22Rv1 (cell line): ENCODE measurements around the gene SOHLH2.

ENCODE experiments used
- H3K27ac ChIP-seq: fragments of 450-650 bp; 2 replicates; pipeline ENCODE4 v1.5.1; 2017
- CTCF ChIP-seq: fragments of 450-650 bp; IDR thresholded peaks from 2 replicates; pipeline ENCODE4 v1.5.1; 2017; ENCODE audit warnings: mild to moderate bottlenecking
- ZFX ChIP-seq: fragments of 450-650 bp; IDR thresholded peaks from 2 replicates; pipeline ENCODE4 v1.6.1; 2017; ENCODE audit warnings: antibody characterized with exemption, borderline replicate concordance

Gene SOHLH2

DNA sequence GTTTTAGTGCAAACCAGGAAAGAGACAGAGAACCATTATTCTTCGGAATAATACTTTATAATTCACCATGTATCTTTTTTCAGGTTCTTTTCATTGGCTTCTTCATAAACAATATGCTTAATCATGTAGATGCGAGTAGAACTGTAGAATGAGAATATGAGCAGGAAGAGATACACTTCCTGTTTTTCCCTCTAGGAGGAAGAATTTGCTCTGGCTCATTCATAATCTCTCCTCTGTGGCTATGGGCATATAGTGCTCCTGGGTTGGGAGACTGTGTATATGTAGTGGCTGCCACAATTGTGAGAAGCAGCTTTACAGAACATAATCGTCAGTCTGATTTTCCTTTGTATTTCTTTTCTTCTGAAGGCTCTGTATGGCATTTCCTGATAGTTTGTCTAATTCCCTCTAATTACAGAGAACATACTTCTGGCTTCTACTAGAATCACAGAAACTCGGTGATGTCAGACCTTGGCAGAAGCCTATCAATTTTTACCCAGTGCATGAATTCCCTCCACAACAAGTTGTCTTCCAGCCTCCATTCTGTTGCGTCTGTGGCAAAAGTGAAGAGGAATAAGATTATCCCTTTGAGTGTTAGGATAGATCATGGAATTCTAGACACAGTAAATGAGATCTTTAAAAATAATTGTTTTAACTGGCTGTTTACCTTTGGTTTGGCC is 80.3 kb downstream of the SOHLH2 start:
- TF ChIP-seq CTCF (no peak), ZFX (no peak)
- H3K27ac ChIP-seq, result no peak overlapping the region

DNA sequence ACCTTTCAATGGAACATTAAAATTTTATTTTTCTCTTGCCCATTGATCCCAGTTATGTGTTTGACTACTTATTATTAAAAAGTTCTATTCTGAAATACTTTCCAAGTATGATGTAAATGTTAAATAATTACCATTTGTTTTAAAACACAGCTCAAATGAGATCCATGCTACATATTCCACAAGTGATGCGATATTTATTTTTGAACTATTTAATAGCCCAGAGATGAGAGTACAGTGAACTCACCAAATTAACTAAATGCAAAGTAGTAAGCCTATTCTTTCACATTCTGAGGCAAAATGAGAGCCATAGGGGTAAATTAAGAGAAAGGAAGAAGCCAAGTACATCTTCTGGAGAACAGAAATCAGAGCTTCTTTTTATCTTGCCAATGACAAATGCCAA is 82.0 kb downstream of the SOHLH2 start:
- TF ChIP-seq ZFX, result no peak
- TF ChIP-seq CTCF, result no peak
- no peak overlapping the region for H3K27ac ChIP-seq

DNA sequence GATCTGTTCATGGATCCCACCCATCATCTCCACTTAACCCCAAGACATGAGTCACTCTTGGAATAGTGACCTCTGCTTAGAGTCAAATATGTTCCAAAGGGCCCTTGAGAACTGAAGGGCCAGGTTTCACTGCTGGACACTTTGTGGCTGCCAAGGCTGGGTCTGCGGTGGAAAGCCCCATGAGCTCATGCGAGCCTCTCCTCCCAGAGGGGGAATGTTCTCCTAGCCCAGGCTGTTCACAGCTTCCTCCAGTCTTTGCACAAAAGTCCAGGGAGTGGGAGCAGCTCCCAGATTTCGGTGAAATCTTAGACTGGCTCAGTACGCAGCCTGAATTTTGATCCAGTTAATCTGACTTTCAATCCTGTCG is 82.4 kb downstream of the SOHLH2 start:
- no peak overlapping the region for H3K27ac ChIP-seq
- TF ChIP-seq CTCF, result no peak
- no peak for TF ChIP-seq ZFX

- no peak within 1 kb of the TSS for H3K27ac ChIP-seq
These were observed 83.0 kb downstream of the SOHLH2 start, which contains the start of gene DCLK1 for GRCh38 chr13:36131222-36131930. TSS of gene DCLK1 (minus strand) at chr13:36131382.

GRCh38 chr13:36130552-36131221 is 83.7 kb downstream of the SOHLH2 start:
- no peak overlapping the region for H3K27ac ChIP-seq
- TF ChIP-seq CTCF (no peak), ZFX (no peak)

More at GRCh38 chr13:36131222-36131930, 83.0 kb downstream of the SOHLH2 start, which contains the start of gene DCLK1:
- TF ChIP-seq CTCF (no peak), ZFX (no peak)

GRCh38 chr13:36130193-36130551 is 84.2 kb downstream of the SOHLH2 start:
- H3K27ac ChIP-seq, result no peak overlapping the region
- no peak for TF ChIP-seq CTCF
- no peak for TF ChIP-seq ZFX

GRCh38 chr13:36129539-36129938 is 84.8 kb downstream of the SOHLH2 start:
- TF ChIP-seq CTCF, result no peak
- TF ChIP-seq ZFX, result no peak
- no peak overlapping the region for H3K27ac ChIP-seq
